GM10847 (cell line): Measurements from ENCODE around the gene LY6G6F.

ENCODE experiments used
- POLR2A ChIP-seq: IDR thresholded peaks from 2 replicates; pipeline ENCODE4 v1.6.1; 2011; ENCODE audit not compliant: insufficient read length; ENCODE audit errors: extremely low read depth

LY6G6F gene

GRCh38 chr6:31737315-31737990 is 30.8 kb downstream of the LY6G6F start:
- TF ChIP-seq POLR2A, result no peak

- TF ChIP-seq POLR2A, result peak; percentile 19
These were observed 31.6 kb downstream of the LY6G6F start for GRCh38 chr6:31737991-31738979.

GRCh38 chr6:31739639-31740396 is 33.2 kb downstream of the LY6G6F start, which contains the start of gene MSH5:
TSS of gene MSH5 (plus strand) at chr6:31740005. CDS start at chr6:31740467, 462 bp downstream.
- TF ChIP-seq POLR2A, result peak; percentile 19

- no peak for TF ChIP-seq POLR2A
These were observed 33.9 kb downstream of the LY6G6F start for GRCh38 chr6:31740397-31741223.

- no peak for TF ChIP-seq POLR2A
These were observed 35.1 kb downstream of the LY6G6F start for GRCh38 chr6:31741815-31742214.

GRCh38 chr6:31742894-31743293 is 36.2 kb downstream of the LY6G6F start:
- TF ChIP-seq POLR2A, result no peak

GRCh38 chr6:31744422-31744821 is 37.8 kb downstream of the LY6G6F start:
- TF ChIP-seq POLR2A, result no peak

GRCh38 chr6:31749301-31750036 is 42.8 kb downstream of the LY6G6F start:
- TF ChIP-seq POLR2A, result no peak

- TF ChIP-seq POLR2A, result no peak
These were observed 43.9 kb downstream of the LY6G6F start for GRCh38 chr6:31750411-31751022.

- TF ChIP-seq POLR2A, result no peak
These were observed 46.2 kb downstream of the LY6G6F start for GRCh38 chr6:31752739-31753319.

GRCh38 chr6:31758281-31758680 is 51.6 kb downstream of the LY6G6F start:
- TF ChIP-seq POLR2A, result no peak
